ENCODE data around the gene COA8. TPM values are rescaled to one million over a fixed set of nuclear protein-coding genes. Genes with fewer than 3 reads are reported as not detected.

Gene COA8
- total and polyA plus RNA-seq, 10 of the 15 experiments (the other 5 are each of a cell fraction or from before 2014, with no cell fraction given): 6.1 to 69.5 (median 25.8) TPM

- TF ChIP-seq CTCF (IDR thresholded peaks at IDR 0.05 in 2 of 3, conservative IDR thresholded peaks at IDR 0.05 in 1 of 3; ENCODE audit: control insufficient read depth in 2 of 3, extremely low read depth in 1 of 3, insufficient read depth in 1 of 3, low read depth in 3 of 3, low read length in 3 of 3) (no peak), ATF3 (IDR thresholded peaks at IDR 0.05; ENCODE audit: borderline replicate concordance, extremely low read depth, low read depth, low read length) (no peak), CHD4 (IDR thresholded peaks at IDR 0.05) (no peak), ATF2 (IDR thresholded peaks at IDR 0.05; ENCODE audit: low read length) (no peak), RELB (IDR thresholded peaks at IDR 0.05; ENCODE audit: low read depth) (peak; percentile 52; the same call in 1 of the 2 replicates), YBX1 (IDR thresholded peaks at IDR 0.05) (no peak), E2F4 (IDR thresholded peaks at IDR 0.05; ENCODE audit: low read depth, low read length) (no peak), BMI1 (IDR thresholded peaks at IDR 0.05; ENCODE audit: borderline replicate concordance) (no peak), JUND (IDR thresholded peaks at IDR 0.05; ENCODE audit: low read depth, low read length) (no peak), BHLHE40 (IDR thresholded peaks at IDR 0.05; ENCODE audit: borderline replicate concordance in 1 of 2, low read depth in 2 of 2, low read length in 1 of 2) (peak; percentile 51 to 55; a peak in 2 of 4 replicates), BCL3 (IDR thresholded peaks at IDR 0.05; ENCODE audit: borderline replicate concordance, insufficient read depth, low read depth, low read length, poor library complexity, severe bottlenecking) (peak; percentile 28), USF2 (IDR thresholded peaks at IDR 0.05; ENCODE audit: borderline replicate concordance, low read depth, low read length) (no peak), SP1 (IDR thresholded peaks at IDR 0.05; ENCODE audit: low read depth, low read length) (no peak), ZBED1 (IDR thresholded peaks at IDR 0.05; ENCODE audit: borderline replicate concordance) (no peak), CBX5 (IDR thresholded peaks at IDR 0.05; ENCODE audit: low read depth) (no peak), ETV6 (conservative IDR thresholded peaks at IDR 0.05 in 1 of 2, IDR thresholded peaks at IDR 0.05 in 1 of 2; ENCODE audit: borderline replicate concordance in 1 of 2, low read depth in 1 of 2) (peak in 1 of 2 experiments; percentile 92; a peak in 2 of 4 replicates), CBFB (IDR thresholded peaks at IDR 0.05; ENCODE audit: low read depth) (no peak), ZNF24 (IDR thresholded peaks at IDR 0.05) (no peak)
Observed at GRCh38 chr14:103625356-103626095, 62.8 kb downstream of the COA8 start (continued).
